Immature natural killer cell (primary cell): ENCODE results near the gene ABCA7. TPM values are rescaled to one million over a fixed set of nuclear protein-coding genes. Genes with fewer than 3 reads are reported as not detected.

Source experiments
- DNase-seq, 3 donors: peaks; one replicate each; pipeline ENCODE4 v3.0.0; 2022; ENCODE audit warnings: mixed read lengths in 1 of 3
- H3K27ac Mint-ChIP-seq, 6 donors: one replicate each; pipeline ENCODE4 v1.8.0; 2020; ENCODE audit warnings: mixed read lengths in 6 of 6, mild to moderate bottlenecking in 5 of 6, inconsistent platforms in 4 of 6, moderate library complexity in 3 of 6
- H3K27me3 Mint-ChIP-seq, 3 donors: one replicate each; pipeline ENCODE4 v1.8.0; 2020 to 2021; ENCODE audit warnings: low read depth in 3 of 3, mild to moderate bottlenecking in 3 of 3, mixed read lengths in 3 of 3, moderate library complexity in 3 of 3, inconsistent platforms in 1 of 3
- H3K36me3 Mint-ChIP-seq, 3 donors: one replicate each; pipeline ENCODE4 v1.8.0; 2020; ENCODE audit warnings: mixed read lengths in 3 of 3, inconsistent platforms in 2 of 3, mild to moderate bottlenecking in 2 of 3
- H3K4me1 Mint-ChIP-seq, 2 donors: one replicate each; pipeline ENCODE4 v1.8.0; 2020; ENCODE audit warnings: inconsistent platforms in 2 of 2, mild to moderate bottlenecking in 2 of 2, mixed read lengths in 2 of 2, moderate library complexity in 1 of 2
- H3K4me3 Mint-ChIP-seq, 5 donors: one replicate each; pipeline ENCODE4 v1.8.0; 2020; ENCODE audit warnings: mild to moderate bottlenecking in 5 of 5, mixed read lengths in 5 of 5, inconsistent platforms in 3 of 5, moderate library complexity in 3 of 5
- H3K9me3 Mint-ChIP-seq, 6 donors: one replicate each; pipeline ENCODE4 v1.8.0; 2020; ENCODE audit warnings: mild to moderate bottlenecking in 6 of 6, mixed read lengths in 6 of 6, inconsistent platforms in 4 of 6, moderate library complexity in 3 of 6
- polyA plus RNA-seq, 3 donors: library from polyadenylated mRNA; unstranded; fragments of 300-500 nt; fragmentation: Illumina TruSeq; gene quantifications; one replicate each; pipeline ENCODE4 v1.2.3, GENCODE V29; 2021

ABCA7 gene
- polyA plus RNA-seq: 10 to 100 TPM in 1 of 3 donors, 1 to 10 TPM in 2; 4.5 to 13.3 (median 5.2) TPM

- H3K4me1 Mint-ChIP-seq: peaks cover 41 to 45% of the 10 kb centered on the region in 2 donors
- H3K27ac Mint-ChIP-seq: peak within 1 kb of the TSS; percentile 79 to 93 (median 92)
- DNase-seq: peak; percentile 96 to 98 (median 98)
- H3K4me3 Mint-ChIP-seq: peak within 1 kb of the TSS; percentile 97 to 99 (median 98)
- no peaks in the 10 kb centered on the region for H3K9me3 Mint-ChIP-seq
- peaks cover 0 to 12% (median 0%) of the 10 kb centered on the region in 3 donors for H3K36me3 Mint-ChIP-seq
- peaks cover 0 to 18% (median 11%) of the 10 kb centered on the region in 3 donors for H3K27me3 Mint-ChIP-seq
Observed at GRCh38 chr19:1039646-1040475, at the start of gene ABCA7. ABCA7 (plus strand) TSS chr19:1040107; CDS start chr19:1041362, 1,255 bp downstream.

- H3K9me3 Mint-ChIP-seq: no peaks in the 10 kb centered on the region
- no peak for DNase-seq
- H3K27ac Mint-ChIP-seq: peak overlapping the region in 1 of 6 donors; percentile 32
- H3K4me3 Mint-ChIP-seq: no peak overlapping the region
- H3K36me3 Mint-ChIP-seq: no peaks in the 10 kb centered on the region
- peaks cover 11 to 15% of the 10 kb centered on the region in 2 donors for H3K4me1 Mint-ChIP-seq
- H3K27me3 Mint-ChIP-seq: no peaks in the 10 kb centered on the region
Observed at GRCh38 chr19:990119-990571, 49.8 kb upstream of the ABCA7 start.

GRCh38 chr19:990746-991145, 49.2 kb upstream of the ABCA7 start:
- no peak overlapping the region for H3K4me3 Mint-ChIP-seq
- H3K9me3 Mint-ChIP-seq: no peaks in the 10 kb centered on the region
- H3K4me1 Mint-ChIP-seq: peaks cover 9 to 12% of the 10 kb centered on the region in 2 donors
- peaks cover 0 to 3% (median 0%) of the 10 kb centered on the region in 3 donors for H3K27me3 Mint-ChIP-seq
- DNase-seq: no peak
- no peaks in the 10 kb centered on the region for H3K36me3 Mint-ChIP-seq
- no peak overlapping the region for H3K27ac Mint-ChIP-seq

GRCh38 chr19:991174-991931, 48.6 kb upstream of the ABCA7 start:
- Mint-ChIP-seq H3K36me3 (no peaks in the 10 kb centered on the region), H3K4me1 (peaks cover 10 to 14% of the 10 kb centered on the region in 2 donors), H3K4me3 (no peak overlapping the region), H3K27ac (no peak overlapping the region), H3K27me3 (peaks cover under 1 to 6% (median 2%) of the 10 kb centered on the region in 3 donors), H3K9me3 (no peaks in the 10 kb centered on the region)
- peak; percentile 33 to 44 (median 34) for DNase-seq

- Mint-ChIP-seq H3K4me3 (no peak overlapping the region), H3K27ac (no peak overlapping the region), H3K36me3 (no peaks in the 10 kb centered on the region), H3K4me1 (peaks cover 13 to 18% of the 10 kb centered on the region in 2 donors), H3K9me3 (no peaks in the 10 kb centered on the region), H3K27me3 (peaks cover 5 to 10% (median 6%) of the 10 kb centered on the region in 3 donors)
- DNase-seq: no peak
Observed at GRCh38 chr19:991932-992669, 47.8 kb upstream of the ABCA7 start.

- Mint-ChIP-seq H3K27ac (peak overlapping the region in 3 of 6 donors; percentile 32 to 71 (median 55)), H3K36me3 (no peaks in the 10 kb centered on the region), H3K4me3 (no peak overlapping the region), H3K9me3 (no peaks in the 10 kb centered on the region), H3K4me1 (peaks cover 13 to 19% of the 10 kb centered on the region in 2 donors), H3K27me3 (peaks cover 6 to 12% (median 8%) of the 10 kb centered on the region in 3 donors)
- DNase-seq: no peak
Observed at GRCh38 chr19:992670-993055, 47.2 kb upstream of the ABCA7 start.

GRCh38 chr19:993361-993830, 46.5 kb upstream of the ABCA7 start:
- Mint-ChIP-seq H3K27me3 (peaks cover 14 to 19% (median 15%) of the 10 kb centered on the region in 3 donors), H3K9me3 (no peaks in the 10 kb centered on the region), H3K4me1 (peaks cover 13 to 20% of the 10 kb centered on the region in 2 donors), H3K27ac (peak overlapping the region in 2 of 6 donors; percentile 7 to 62), H3K4me3 (no peak overlapping the region), H3K36me3 (no peaks in the 10 kb centered on the region)
- no peak for DNase-seq

- no peaks in the 10 kb centered on the region for H3K36me3 Mint-ChIP-seq
- H3K27ac Mint-ChIP-seq: no peak overlapping the region
- H3K4me3 Mint-ChIP-seq: no peak overlapping the region
- H3K27me3 Mint-ChIP-seq: peaks cover 15 to 20% (median 18%) of the 10 kb centered on the region in 3 donors
- H3K9me3 Mint-ChIP-seq: no peaks in the 10 kb centered on the region
- peaks cover 8 to 18% of the 10 kb centered on the region in 2 donors for H3K4me1 Mint-ChIP-seq
- no peak for DNase-seq
Observed at GRCh38 chr19:993831-994393, 46.0 kb upstream of the ABCA7 start.

- Mint-ChIP-seq H3K4me1 (peaks cover 4 to 16% of the 10 kb centered on the region in 2 donors), H3K27ac (no peak overlapping the region), H3K36me3 (no peaks in the 10 kb centered on the region), H3K27me3 (peaks cover 20 to 25% (median 21%) of the 10 kb centered on the region in 3 donors), H3K4me3 (no peak overlapping the region), H3K9me3 (no peaks in the 10 kb centered on the region)
- DNase-seq: no peak
Observed at GRCh38 chr19:994516-994915, 45.4 kb upstream of the ABCA7 start.

- H3K27ac Mint-ChIP-seq: no peak overlapping the region
- peaks cover 4 to 15% of the 10 kb centered on the region in 2 donors for H3K4me1 Mint-ChIP-seq
- DNase-seq: no peak
- H3K4me3 Mint-ChIP-seq: no peak overlapping the region
- H3K36me3 Mint-ChIP-seq: no peaks in the 10 kb centered on the region
- no peaks in the 10 kb centered on the region for H3K9me3 Mint-ChIP-seq
- H3K27me3 Mint-ChIP-seq: peaks cover 20 to 25% (median 25%) of the 10 kb centered on the region in 3 donors
Observed at GRCh38 chr19:995051-995827, 44.7 kb upstream of the ABCA7 start.

GRCh38 chr19:996051-996838, 43.7 kb upstream of the ABCA7 start:
- H3K9me3 Mint-ChIP-seq: no peaks in the 10 kb centered on the region
- H3K4me3 Mint-ChIP-seq: peak overlapping the region; percentile 30 to 72 (median 61)
- DNase-seq: peak; percentile 80 to 87 (median 81)
- peak overlapping the region; percentile 43 to 94 (median 82) for H3K27ac Mint-ChIP-seq
- H3K4me1 Mint-ChIP-seq: peaks cover 4 to 14% of the 10 kb centered on the region in 2 donors
- H3K27me3 Mint-ChIP-seq: peaks cover 20 to 25% (median 25%) of the 10 kb centered on the region in 3 donors
- H3K36me3 Mint-ChIP-seq: no peaks in the 10 kb centered on the region

- DNase-seq: no peak
- Mint-ChIP-seq H3K4me3 (peak overlapping the region in 1 of 5 donors; percentile 24), H3K36me3 (no peaks in the 10 kb centered on the region), H3K9me3 (no peaks in the 10 kb centered on the region), H3K4me1 (peaks cover 4 to 14% of the 10 kb centered on the region in 2 donors), H3K27ac (peak overlapping the region in 4 of 6 donors; percentile 30 to 65 (median 48)), H3K27me3 (peaks cover 22 to 25% (median 25%) of the 10 kb centered on the region in 3 donors)
Observed at GRCh38 chr19:998064-998463, 41.8 kb upstream of the ABCA7 start.
